Superior temporal gyrus (tissue), 1 donor: ENCODE measurements around the gene NOL9.
A peak's percentile ranks its signal among the peaks of the same experiment; 100 is the strongest.
"Not testable (repeated sequence)": the region's sequence is repeated elsewhere in the genome, so short reads cannot be mapped to it uniquely, and the experiment has no call there.

Source experiments
- DNase-seq: peaks from one replicate; pipeline ENCODE4 v3.0.0-alpha.2; 2016; ENCODE audit errors: extremely low spot score

NOL9 gene

DNA sequence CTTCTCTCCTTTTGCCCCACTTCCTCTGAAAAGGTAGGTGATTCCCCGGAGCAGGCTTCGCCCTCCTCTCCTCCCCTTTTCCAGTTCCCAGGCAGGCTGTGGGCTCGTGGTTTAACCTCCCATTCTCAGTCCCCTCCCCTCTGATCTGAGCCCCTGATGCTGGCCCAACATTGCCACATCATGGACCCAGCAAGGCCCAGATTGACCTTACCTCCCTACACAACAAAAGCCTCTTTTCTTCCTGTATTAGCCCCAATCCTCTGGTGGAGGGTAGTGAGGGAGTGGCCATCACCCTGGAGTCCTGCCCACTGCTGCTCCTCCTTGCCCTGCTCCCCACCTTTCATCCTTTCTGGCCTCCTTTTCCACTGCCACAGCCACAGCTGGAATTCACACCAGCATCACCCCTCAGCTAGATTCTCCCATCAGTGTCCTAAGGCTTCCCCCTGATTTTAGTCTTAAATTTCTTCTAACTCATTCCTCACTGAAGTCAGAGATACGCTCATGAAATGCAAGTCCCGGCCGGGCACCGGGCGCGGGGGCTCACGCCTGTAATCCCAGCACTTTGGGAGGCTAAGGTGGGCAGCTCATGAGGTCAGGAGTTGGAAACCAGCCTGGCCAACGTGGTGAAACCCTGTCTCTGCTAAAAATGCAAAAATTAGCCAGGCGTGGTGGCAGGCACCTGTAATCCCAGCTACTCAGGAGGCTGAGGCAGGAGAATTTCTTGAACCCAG, 18.5 kb upstream of the NOL9 start:
- DNase-seq: no peak

DNA sequence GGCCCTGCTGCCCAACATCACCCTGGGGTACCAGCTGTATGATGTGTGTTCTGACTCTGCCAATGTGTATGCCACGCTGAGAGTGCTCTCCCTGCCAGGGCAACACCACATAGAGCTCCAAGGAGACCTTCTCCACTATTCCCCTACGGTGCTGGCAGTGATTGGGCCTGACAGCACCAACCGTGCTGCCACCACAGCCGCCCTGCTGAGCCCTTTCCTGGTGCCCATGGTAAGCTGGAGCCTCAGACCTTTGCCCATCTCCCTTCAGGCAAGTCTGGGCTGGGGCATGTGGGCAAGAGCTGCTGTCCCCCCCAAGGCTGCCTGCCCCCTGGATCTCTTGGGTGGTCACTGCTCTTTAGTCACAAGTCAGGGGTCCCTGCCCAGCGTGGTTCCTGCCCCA, 16.7 kb upstream of the NOL9 start:
- DNase-seq: no peak

DNA sequence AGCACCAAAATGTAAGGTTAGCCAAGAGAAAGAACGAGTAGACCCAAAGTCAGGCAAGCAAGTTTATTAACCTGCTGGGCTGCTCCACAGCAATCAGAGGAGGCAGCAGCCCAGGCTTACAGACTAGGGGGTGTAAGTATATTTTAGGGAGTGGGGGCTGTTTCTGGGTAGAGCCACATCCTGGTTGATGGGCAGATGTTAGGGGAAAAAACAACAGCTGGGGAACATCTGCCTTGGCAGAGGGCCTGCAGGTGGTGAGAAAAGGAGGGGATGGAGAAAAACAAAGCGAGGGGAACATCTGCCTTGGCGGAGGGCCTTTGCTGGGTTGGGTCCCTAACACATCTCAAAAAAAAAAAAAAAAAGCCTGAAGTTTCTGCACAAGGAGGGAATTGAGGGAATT, 15.8 kb upstream of the NOL9 start:
- DNase-seq: no peak

- DNase-seq: no peak
Measured at GRCh38 chr1:6569033-6569432, 14.7 kb upstream of the NOL9 start.

DNA sequence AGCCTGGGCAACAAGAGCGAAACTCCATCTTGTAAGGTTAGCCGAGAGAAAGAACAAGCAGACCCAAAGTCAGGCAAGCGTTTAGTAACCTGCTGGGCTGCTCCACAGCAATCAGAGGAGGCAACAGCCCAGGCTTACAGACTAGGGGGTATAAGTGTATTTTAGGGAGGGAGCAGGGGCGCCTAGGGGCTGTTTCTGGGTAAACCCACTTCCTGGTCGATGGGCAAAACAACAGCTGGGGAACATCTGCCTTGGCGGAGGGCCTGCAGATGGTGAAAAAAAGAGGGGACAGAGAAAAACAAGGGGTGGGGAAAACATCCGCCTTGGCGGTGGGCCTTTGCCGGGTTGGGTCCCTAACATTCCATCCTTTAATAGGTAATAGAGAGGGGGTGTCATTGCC, 6.0 kb upstream of the NOL9 start:
- DNase-seq: no peak

- not testable (repeated sequence) for DNase-seq
Measured at GRCh38 chr1:6559161-6559560, 4.8 kb upstream of the NOL9 start.

DNA sequence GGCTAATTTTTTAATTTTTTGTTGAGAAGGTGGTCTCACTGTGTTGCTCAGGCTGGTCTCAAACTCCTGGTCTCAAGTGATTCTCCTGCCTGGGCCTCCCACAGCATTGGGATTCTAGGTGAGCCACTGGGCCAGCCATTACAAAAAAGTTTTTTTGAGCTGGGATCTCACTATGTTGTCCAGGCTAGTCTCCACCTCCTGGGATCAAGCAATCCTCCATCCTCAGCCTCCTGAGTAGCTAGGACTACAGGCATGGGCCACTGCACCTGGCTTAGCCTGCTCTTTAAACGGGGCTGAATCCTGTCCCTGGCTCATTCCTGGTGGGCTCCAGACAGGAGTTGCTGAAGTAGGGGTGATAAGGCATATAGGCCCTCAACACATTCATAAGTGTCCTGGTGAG, 3.3 kb upstream of the NOL9 start:
- DNase-seq: no peak

- no peak for DNase-seq
Measured at GRCh38 chr1:6554907-6555778, 830 bp upstream of the NOL9 start, which contains the start of gene TAS1R1. TAS1R1 (plus strand) TSS chr1:6555307; CDS start chr1:6555374, 67 bp downstream.

- no peak for DNase-seq
Measured at GRCh38 chr1:6547301-6547700, 7.0 kb downstream of the NOL9 start.

GRCh38 chr1:6546326-6546725, 8.0 kb downstream of the NOL9 start:
- no peak for DNase-seq

DNA sequence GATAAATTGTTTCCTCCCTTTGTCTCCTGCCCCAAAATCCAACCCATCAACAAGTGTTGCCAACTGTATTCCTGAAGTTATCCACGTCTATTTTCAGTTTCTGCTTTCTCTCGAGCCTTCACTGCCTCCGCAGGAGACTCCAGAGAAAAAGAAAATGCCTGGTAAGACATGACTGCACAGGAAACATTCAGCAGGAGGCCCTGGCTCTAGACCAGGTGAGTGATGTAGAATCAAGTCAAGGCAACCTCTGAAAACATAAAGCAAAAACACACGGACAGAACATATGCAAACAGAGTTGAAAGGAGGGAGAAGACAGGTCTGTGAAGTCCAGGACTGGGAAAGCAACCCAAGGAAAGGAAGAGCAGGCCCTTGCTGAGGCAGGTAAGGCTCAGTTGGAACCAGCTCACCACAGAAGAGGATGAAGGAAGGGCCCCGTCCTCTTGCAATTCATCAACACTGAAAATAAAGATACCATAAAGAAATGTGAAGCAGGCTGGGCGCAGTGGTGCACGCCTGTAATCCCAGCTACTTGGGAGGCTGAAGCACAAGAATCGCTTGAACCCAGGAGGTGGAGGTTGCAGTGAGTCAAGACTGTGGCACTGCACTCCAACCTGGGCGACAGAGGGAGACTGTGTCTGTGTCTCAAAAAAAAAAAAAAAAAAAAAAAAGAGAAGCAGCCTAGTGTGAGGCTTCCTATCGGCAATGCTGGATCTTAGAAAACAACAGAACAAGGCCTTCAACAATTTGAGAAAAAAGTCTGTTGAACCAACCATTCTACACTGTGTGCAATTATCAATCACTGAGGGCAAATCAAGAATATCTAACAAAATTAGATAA, 8.8 kb downstream of the NOL9 start:
- no peak for DNase-seq

DNA sequence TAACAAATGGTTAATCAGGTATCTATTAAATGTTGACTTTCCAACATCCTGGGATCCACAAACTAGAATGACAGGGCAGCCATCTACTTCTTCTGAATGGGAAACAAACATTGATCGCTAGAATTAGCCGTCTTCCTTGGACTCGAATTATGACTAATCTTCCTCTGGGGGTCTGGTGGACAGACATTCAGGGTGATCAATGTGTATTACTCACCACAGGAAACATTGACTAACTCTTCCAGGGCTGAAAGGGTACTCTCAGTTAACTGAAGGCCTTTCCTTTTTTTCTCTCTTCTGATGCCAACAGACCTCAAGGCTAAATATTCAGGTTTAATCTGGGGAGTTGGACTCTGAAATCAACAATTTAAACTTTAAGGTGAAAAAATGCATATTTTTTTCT, 9.5 kb downstream of the NOL9 start:
- DNase-seq: no peak

GRCh38 chr1:6538956-6539355, 15.4 kb downstream of the NOL9 start:
- DNase-seq: no peak

DNA sequence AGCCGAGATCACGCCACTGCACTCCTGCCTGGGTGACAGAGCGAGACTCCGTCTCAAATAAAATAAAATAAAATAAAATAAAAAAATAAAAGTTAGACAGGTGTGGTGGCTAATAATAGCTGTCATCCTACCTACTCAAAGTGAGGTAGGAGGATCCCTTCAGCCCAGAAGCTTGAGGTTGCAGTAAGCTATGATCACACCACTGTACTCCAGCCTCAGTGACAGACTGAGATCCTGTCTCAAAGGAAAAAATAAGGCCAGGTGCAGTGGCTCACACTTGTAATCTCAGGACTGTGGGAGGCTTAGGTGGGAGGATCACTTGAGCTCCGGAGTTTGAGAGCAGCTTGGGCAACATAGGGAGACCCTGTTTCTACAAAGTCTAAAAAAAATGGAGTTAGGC, 18.0 kb downstream of the NOL9 start:
- DNase-seq: no peak

DNA sequence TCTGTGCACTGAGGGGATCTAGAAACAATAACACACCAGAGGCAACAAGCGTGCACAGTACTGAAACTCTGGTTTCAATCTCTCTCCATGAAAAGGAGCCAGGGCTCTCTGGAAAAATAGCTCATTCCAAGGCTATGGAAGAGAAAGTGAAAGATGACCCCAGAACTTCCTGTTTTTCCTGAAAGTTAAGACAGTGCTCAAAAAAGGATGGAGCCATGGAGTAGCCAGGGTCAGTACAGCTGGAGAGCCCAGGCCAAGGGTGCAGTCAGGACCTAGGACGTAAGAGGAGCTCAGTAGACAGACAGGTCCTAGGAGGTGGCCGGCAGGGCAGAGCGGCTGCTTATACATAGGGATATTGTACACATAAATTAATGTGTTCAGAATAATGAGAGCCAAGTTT, 19.1 kb downstream of the NOL9 start:
- no peak for DNase-seq

DNA sequence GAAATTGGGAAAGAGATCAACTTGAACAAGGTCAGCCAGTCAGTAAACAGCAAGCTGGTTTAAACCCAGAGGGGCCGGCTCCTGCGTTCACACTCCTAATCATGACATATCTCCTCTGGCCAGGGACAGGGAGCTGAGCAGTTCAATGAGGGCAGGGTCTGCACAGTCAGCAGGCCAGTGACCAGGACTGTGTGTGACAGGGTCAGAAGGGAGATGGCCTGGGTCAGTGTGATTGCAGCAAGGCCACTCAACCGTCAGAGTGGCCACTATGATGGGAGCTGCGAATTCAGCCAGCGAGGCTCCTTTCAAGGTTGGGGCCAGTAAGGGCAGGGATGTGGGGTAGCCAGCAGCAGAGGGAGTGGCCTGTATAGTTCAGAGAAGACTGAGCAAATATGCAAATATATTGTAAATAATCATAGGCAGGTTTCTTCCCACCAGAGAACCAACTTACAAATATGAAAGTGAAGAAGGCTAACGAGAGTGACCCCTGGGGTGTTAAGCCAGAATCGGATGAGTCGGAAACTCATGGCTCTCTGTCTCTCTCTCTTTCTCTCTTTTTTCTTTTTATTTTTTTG, 20.0 kb downstream of the NOL9 start:
- DNase-seq: no peak

DNA sequence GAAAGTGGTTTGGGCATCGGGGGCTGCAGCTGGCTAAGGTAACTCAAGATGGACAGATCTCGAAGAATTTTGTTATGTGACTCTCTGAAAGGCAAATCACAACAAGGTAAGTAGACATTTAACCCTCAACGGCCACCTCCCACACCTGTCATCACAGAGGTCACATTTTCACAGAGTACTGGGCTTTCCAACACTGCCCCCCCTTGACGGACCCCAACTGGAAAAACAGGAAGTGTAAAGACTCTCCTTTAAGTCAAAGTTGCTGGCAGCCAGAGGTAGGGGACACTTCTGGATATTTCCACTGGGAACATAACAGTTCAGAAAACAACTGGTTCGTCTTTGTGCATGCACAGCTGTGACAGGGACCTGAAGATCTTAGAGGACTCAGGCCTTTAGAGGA, 22.3 kb downstream of the NOL9 start:
- no peak for DNase-seq

DNA sequence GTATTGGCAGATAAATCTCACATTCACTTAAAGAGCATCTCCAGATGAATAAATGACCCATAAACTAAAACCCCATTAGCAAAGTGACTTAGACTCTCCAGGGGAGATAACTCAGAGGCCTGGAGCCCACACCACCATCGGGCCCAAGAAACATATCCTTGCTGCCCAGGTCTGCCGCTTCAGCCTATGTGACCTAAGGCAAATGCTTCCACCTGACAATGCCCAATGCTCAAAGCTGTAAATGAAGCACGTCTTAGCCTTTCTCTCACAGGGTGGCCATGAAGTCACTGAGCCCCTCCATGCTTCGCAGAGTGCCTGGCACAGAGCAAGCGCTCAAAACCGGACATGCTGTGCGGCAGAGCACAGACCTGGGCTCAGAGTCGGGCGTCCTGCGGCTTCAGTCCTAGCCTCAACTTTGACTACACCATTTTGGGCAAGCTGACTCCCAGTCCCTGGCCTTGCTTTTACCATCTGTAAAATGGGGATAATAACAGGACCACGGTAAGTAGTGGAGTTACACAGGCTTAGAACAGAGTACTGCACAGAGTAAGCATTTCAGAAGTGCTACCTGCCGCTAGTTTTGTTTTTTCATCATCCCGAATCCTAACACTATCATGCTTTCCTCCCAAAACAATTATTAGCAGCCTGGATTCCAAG, 23.7 kb downstream of the NOL9 start:
- no peak for DNase-seq

DNA sequence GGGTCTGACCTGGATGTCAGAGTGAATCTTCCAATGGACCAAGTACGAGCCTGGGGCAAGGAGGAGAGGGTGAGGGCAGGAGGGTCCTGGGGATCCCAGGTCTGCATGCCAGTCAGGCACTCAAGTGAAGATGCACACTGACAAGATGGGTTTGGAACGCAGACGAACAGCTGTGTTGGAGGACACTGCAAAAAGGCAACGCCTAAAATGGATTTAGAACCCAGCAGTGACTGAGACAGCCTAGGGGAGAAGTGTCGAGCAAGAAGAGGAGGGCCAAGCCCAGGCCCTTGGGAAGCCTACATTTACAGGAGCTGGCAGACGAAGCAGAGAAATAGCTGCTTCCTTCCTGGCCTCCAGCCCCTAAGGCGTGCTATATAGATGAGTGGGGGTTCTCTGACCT, 25.8 kb downstream of the NOL9 start:
- no peak for DNase-seq

GRCh38 chr1:6526316-6526715, 28.0 kb downstream of the NOL9 start:
- DNase-seq: no peak

DNA sequence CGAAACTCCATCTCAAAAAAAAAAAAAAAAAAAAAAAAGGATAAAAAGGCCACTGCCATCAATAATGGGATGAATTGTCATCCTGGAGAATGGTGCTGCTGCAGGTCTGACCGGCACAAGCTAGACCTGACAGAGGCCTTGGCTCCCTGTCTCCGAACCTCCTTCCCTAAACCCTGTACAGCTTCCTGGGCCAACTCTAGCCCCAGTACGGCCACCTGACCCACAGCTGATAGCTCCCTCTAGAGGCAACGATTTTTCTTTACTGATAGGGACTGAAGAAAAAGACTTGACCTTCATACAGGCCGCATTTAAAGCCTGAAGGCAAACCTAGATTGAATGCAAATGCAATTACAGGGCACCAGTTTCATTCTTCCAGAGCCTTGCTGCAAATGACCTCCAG, 30.7 kb downstream of the NOL9 start:
- DNase-seq: peak; percentile 52
